ENCODE measurements around the gene SAP30. TPM values are rescaled to one million over a fixed set of nuclear protein-coding genes. Genes with fewer than 3 reads are reported as not detected.

Gene SAP30
- total RNA-seq, 2 donors from 2014 or later: 18.8 to 20.0 TPM

DNA sequence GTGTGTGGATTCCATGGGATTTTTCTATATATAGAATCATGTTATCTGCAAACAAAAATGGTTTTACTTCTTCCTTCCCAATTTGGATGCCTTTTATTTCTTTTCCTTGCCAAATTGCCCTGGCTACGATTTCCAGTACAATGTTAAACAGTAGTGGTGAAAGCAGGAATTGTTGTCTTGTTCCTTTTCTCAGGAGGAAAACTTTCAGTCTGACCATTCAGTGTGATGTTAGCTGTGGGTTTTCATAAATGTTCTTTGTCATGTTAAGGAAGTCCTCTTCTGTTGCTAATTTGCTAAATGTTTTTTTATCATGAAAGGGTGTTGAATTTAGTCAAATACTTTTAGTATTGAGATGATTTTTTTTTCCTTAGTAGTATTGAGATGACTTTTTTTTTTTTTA is 10.9 kb downstream of the SAP30 start:
- Histone ChIP-seq H3K4me3 (no peak overlapping the region), H3K27ac (no peak overlapping the region), H3K4me1 (no peaks in the 10 kb centered on the region), H3K27me3 (no peaks in the 10 kb centered on the region), H3K36me3 (no peaks in the 10 kb centered on the region), H3K9ac (ENCODE audit: low read depth in 2 of 2, low read length in 2 of 2) (no peak overlapping the region), H3K9me3 (no peaks in the 10 kb centered on the region)
- intact Hi-C loops (cut with DNase I): no loop called here
- TF ChIP-seq, protein P1, sequence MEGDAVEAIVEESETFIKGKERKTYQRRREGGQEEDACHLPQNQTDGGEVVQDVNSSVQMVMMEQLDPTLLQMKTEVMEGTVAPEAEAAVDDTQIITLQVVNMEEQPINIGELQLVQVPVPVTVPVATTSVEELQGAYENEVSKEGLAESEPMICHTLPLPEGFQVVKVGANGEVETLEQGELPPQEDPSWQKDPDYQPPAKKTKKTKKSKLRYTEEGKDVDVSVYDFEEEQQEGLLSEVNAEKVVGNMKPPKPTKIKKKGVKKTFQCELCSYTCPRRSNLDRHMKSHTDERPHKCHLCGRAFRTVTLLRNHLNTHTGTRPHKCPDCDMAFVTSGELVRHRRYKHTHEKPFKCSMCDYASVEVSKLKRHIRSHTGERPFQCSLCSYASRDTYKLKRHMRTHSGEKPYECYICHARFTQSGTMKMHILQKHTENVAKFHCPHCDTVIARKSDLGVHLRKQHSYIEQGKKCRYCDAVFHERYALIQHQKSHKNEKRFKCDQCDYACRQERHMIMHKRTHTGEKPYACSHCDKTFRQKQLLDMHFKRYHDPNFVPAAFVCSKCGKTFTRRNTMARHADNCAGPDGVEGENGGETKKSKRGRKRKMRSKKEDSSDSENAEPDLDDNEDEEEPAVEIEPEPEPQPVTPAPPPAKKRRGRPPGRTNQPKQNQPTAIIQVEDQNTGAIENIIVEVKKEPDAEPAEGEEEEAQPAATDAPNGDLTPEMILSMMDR (IDR thresholded peaks at IDR 0.05): no peak
- no peak for DNase-seq

GRCh38 chr4:173382349-173382748 is 11.6 kb downstream of the SAP30 start:
- H3K4me1 ChIP-seq: no peaks in the 10 kb centered on the region

GRCh38 chr4:173386751-173387150 is 16.0 kb downstream of the SAP30 start:
- no peaks in the 10 kb centered on the region for H3K9me3 ChIP-seq

More at GRCh38 chr4:173382349-173382748, 11.6 kb downstream of the SAP30 start:
- Histone ChIP-seq H3K9ac (ENCODE audit: low read depth in 2 of 2, low read length in 2 of 2) (no peak overlapping the region), H3K36me3 (no peaks in the 10 kb centered on the region), H3K4me3 (no peak overlapping the region), H3K27ac (no peak overlapping the region), H3K27me3 (no peaks in the 10 kb centered on the region), H3K9me3 (no peaks in the 10 kb centered on the region)
- DNase-seq: no peak
- intact Hi-C loops (cut with DNase I): no loop called here
- TF ChIP-seq, protein P1 (IDR thresholded peaks at IDR 0.05): no peak

DNA sequence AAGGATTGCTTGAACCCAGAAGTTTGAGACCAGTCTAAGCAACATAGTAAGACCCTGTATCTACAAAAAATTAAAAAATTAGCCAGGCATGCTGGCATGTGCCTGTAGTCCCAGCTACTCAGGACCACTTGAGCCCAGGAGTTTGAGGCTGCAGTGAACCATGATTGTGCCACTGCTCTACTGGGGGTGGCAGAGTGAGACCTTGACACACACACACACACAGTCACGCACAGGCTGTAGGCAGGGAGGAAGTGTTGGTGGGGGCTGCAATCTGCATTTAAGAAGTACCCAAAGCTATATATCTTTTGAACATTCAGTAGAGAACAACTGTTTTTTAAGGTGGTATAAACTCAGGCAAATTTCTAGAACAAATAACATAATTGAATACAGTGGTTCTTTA is 20.9 kb downstream of the SAP30 start:
- H3K9me3 ChIP-seq: no peaks in the 10 kb centered on the region
- intact Hi-C loops (cut with DNase I): no loop called here
- H3K4me1 ChIP-seq: no peaks in the 10 kb centered on the region
- TF ChIP-seq, protein P1 (IDR thresholded peaks at IDR 0.05): no peak
- H3K27ac ChIP-seq: no peak overlapping the region
- DNase-seq: no peak
- no peak overlapping the region for H3K9ac ChIP-seq (ENCODE audit: low read depth in 2 of 2, low read length in 2 of 2)
- H3K4me3 ChIP-seq: no peak overlapping the region
- no peaks in the 10 kb centered on the region for H3K27me3 ChIP-seq
- no peaks in the 10 kb centered on the region for H3K36me3 ChIP-seq

More at GRCh38 chr4:173386751-173387150, 16.0 kb downstream of the SAP30 start:
- no peak for DNase-seq
- H3K27ac ChIP-seq: no peak overlapping the region
- TF ChIP-seq, protein P1 (IDR thresholded peaks at IDR 0.05): no peak
- no peaks in the 10 kb centered on the region for H3K36me3 ChIP-seq
- H3K4me1 ChIP-seq: no peaks in the 10 kb centered on the region
- H3K27me3 ChIP-seq: no peaks in the 10 kb centered on the region
- intact Hi-C loops (cut with DNase I): no loop called here
- no peak overlapping the region for H3K9ac ChIP-seq (ENCODE audit: low read depth in 2 of 2, low read length in 2 of 2)
- no peak overlapping the region for H3K4me3 ChIP-seq

- Histone ChIP-seq H3K36me3 (no peaks in the 10 kb centered on the region), H3K27me3 (no peaks in the 10 kb centered on the region), H3K27ac (no peak overlapping the region), H3K4me1 (no peaks in the 10 kb centered on the region), H3K9ac (ENCODE audit: low read depth in 2 of 2, low read length in 2 of 2) (no peak overlapping the region), H3K9me3 (no peaks in the 10 kb centered on the region), H3K4me3 (no peak overlapping the region)
- TF ChIP-seq, protein P1 (IDR thresholded peaks at IDR 0.05): no peak
- intact Hi-C loops (cut with DNase I): no loop called here
- no peak for DNase-seq
These were observed 26.9 kb downstream of the SAP30 start for GRCh38 chr4:173397604-173398003.
